NOMO-1 treated with dmso at 0.1 percent for 144 hours (cell line): ENCODE results near the gene PIGP.
"Not testable (repeated sequence)": the region's sequence is repeated elsewhere in the genome, so short reads cannot be mapped to it uniquely, and the experiment has no call there.

Experiments used
- DNase-seq: peaks from one replicate; lab custom pipeline; 2025; ENCODE audit not compliant: unreplicated experiment; lab: John Stamatoyannopoulos, UW

Gene PIGP

DNA sequence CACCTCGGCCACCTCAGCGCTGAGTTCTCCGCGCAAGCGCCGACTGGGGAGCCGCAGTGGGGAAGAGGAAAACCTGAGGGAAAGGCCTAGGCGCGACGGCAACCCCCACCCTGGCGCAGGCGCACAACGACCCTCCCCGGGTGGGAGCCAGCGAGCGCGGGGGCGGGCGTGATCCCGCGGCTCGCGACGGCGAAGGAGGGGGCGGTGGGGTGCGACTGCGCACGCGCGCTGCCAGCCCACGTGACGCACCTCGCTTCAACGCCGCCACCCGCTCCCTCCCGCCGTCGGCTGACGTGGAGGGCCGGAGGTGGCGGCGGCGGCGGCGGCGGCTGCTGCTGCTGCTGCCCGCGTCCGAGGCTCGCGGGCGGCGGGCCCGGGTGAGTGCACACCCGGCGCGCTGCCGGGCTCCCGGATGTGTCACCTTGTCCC lies at the start of gene PIGP, which contains the start of gene TTC3:
Gene PIGP, minus strand, starts transcription at position 84 of the 429 bp plus-strand sequence. CDS start 556 bp downstream, outside the sequence.
Gene TTC3, plus strand, starts transcription at position 267 of the 429 bp plus-strand sequence. CDS start 14,004 bp downstream, outside the sequence.
- peak; percentile 83 for DNase-seq

DNA sequence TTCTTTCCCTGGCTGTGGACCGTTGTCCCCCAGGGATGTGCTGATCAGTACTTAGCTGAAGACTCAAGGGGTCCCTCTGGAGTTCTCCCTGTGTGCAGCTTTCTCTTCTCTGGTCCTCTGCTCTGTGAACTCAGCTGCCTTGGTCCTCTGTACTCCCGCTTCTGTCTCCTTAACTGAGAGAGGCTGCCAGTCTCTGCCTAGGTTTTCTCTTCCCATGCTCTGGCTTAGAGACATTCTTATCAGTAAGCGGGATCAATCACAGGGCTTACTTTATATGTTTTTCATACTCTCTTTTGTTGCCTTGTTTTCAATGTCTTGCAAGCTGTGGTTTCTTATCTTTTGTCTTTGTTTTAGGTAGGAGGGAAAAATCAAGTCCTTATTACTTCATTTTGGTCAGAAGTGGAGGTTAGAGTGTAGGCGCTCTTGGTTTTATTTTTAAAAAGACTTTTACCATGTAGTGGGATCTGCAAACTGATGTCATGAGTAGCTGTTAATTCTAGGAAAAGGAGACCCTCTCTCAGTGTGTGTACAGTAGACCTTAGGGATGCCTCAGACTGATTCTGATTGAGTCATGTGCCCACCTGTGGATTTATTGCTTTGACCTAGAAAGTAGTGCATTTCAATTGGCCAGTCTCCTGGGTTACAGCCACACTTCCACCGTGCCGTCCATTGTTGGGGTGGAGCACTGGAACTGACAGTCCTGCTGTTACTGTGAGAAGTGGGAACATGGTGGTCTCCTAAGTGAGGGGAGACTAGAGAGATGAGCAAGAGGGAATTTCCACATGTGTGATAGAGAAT lies 46.7 kb upstream of the PIGP start:
- DNase-seq = no peak

DNA sequence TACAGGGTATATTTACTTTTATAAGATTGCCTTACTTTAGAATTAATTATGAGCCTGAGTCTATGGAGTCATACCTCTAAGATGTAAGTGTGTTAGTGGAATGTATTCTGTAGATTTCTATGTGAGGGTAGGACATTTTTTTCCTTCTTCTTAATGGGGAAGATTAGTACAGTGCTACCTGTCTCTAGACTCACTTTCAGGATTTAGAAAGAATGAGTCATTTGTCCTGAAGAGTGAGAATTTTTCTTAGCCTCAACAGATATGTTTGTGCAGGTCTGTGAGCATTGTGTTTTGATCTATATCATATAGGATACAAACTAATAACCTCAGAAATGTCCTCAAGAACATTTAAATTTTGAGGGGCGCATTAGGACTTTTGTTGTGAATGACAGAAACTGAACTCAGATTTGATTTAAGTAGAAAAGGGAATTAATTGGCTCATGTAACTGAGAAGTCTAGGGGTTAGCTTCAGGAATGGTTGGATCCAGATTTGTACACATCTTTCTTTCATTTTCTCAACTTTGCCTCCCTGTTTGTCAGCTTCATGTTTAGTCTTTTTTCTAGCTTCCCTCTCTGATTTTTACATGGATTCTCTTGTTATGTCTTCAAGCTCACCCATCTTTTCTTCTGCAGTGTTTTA lies 45.4 kb upstream of the PIGP start:
- DNase-seq = no peak

DNA sequence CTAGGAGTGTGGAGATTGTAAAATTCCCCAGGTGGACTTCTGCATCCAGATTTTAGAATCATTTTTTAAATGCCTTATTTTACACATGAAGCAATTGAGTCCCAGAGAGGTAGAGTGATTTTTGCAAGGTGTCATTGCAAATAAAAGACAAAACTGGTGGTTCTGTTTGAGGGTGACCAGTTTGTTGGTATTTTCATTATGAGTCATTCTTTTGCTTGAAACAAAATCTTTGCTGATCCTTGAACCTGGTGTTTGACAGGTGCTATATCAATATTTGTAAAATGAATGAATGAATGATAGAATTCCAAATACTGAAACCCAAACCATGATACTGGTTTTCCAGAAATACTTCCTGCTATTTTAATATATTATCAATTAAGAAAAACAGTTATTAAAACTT lies 44.3 kb upstream of the PIGP start:
- no peak for DNase-seq

DNA sequence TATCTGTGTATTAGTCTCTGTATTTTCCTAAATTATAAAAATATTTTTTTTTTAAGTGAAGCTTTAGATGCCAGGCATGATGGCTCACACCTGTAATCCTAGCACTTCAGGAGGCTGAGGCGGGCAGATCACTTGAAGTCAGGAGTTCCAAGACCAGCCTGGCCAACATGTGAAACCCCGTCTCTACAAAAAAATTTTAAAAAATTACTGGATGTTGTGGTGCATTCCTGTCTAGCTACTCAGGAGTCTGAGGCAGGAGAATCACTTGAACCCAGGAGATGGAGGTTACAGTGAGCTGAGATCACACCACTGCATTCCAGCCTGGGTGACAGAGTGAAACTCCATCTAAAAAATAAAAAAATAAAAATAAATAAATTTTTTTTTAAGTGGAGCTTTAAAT lies 43.6 kb upstream of the PIGP start:
- DNase-seq = not testable (repeated sequence)

DNA sequence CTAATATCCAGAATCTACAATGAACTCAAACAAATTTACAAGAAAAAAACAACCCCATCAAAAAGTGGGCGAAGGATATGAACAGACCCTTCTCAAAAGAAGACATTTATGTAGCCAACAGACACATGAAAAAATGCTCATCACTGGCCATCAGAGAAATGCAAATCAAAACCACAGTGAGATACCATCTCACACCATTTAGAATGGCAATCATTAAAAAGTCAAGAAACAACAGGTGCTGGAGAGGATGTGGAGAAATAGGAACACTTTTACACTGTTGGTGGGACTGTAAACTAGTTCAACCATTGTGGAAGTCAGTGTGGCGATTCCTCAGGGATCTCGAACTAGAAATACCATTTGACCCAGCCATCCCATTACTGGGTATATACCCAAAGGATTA lies 41.4 kb upstream of the PIGP start:
- DNase-seq = not testable (repeated sequence)

DNA sequence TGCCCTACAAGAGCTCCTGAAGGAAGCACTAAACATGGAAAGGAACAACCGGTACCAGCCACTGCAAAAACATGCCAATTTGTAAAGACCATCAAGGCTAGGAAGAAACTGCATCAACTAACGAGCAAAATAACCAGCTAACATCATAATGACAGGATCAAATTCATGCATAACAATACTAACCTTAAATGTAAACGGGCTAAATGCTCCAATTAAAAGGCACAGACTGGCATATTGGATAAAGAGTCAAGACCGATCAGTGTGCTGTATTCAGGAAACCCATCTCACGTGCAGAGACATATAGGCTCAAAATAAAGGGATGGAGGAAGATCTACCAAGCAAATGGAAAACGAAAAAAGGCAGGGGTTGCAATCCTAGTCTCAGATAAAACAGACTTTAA lies 38.2 kb upstream of the PIGP start:
- DNase-seq = not testable (repeated sequence)

DNA sequence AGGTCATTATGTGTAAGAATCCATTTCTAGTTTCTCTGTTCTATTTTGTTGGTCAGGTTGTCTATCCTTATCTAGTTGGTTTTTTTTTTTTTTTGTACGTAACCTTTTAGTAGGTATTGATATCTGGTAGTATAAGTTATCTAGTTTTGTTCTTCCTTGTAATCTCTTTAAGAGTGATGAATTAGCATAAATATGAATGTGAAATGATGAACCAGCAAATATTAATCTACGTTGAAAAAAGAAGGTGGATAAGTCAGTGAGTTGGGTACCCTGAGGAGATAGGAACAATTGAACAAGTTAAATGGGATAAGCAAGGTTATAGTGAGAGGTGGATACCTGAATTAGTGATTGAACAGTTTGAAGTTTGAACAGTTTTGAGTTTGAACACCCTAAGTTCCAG lies 34.1 kb upstream of the PIGP start:
- no peak for DNase-seq

DNA sequence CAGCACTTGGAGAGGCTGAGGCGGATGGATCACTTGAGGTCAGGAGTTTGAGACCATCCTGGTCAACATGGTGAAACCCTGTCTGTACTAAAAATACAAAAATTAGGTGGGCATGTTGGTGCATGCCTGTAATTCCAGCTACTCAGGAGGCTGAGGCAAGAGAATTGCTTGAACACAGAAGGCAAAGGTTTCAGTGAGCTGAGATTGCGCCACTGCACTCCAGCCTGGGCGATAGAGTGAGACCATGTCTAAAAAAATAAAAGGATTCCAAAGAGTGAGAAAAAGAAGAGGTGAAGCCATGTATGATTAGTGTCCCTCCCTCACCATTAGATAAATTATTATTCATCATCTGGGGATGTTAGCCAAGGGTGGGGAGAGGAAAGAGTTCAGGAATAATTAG lies 29.9 kb upstream of the PIGP start:
- not testable (repeated sequence) for DNase-seq

DNA sequence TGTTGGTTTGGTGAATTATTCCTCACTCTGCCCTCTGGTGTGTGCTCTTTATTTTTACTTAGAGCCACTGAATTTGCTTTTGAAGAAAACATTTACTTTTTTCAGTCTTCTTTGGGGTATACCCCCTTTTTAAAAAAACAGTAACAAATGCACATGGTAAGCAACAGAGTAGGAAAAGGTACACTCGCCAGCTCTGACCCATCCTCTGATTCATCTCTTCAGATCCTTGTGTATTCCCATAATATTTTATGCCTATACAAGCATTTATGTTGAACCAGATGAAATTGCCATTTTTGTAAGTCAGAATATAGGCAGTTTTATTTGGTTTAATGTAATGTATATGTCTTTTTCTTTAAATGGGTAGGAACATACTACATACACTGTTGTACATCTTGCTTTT lies 28.5 kb upstream of the PIGP start:
- DNase-seq = no peak

DNA sequence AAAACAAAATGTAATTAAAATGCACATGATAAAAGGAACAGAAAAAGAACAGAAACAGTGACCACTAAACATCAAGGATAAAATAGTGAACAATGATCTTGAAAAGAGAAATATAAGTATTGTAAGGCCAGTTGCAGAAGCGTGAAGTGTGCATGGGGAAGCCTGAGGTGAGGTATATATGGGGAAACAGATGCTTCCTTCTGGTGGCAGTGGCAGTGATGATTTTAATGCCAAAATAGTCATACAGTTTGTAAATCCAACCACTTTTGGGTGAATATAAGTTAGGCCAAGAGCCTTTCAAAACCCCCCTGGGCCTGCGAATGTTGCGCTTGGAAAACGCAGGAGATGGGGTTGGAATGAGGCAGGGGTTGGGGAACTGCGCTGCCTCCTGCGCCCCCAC lies 27.4 kb upstream of the PIGP start:
- DNase-seq = no peak

DNA sequence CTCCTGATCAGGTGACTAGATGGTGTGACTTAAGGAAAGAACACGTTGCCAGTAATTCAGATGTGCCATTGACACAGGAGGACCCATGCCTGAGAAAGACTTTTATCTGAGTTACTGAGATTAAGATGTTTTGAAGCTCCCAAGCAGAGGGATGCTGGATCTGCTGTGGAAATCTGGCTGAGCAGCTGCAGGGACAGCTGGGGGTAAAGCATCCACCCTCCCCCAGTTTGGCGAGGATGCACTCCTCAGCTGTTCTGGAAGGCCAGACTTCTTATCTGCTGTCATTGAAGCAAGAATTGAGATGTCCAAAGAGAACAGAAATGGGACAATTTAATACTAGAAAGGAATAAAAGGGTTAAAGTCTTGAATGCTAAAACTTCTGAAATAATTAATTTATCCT lies 25.9 kb upstream of the PIGP start:
- DNase-seq = no peak

DNA sequence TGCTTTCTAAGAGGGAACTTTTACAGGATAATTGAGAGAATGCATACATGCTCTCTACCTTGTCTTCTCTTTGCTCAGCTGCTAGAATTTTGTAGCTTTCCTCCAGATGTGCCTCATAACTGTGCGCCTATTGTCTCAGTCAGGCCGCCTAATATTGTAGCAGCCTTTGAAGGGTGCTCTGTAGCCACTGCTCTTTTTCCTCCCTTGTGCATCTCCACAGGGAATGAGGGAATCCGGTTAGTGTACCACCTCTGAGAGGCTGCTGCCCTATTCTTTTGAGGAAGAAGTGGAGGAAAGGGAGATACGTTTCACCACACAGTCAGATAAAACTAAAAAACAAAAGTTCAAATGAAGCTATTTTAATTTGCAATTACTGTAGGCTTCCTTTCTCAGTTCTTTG lies 22.9 kb upstream of the PIGP start:
- DNase-seq = no peak

DNA sequence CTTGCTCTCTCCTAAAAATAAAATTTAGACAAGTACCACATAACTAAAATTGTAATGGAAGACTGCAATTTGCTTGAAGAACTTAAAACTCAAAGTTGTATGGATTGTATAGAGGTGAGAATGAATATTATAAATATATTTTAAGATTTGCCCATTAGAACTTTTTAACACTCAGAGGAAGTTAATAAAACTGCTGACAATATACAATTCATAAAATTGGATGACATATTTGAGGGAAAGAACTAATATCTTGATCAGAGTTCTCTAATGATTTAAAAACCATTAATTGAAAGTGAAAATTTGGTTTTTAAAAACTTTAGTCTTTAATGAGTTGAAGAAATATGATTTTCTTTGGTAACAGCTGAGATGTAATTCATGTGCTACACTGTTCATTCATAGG lies 21.1 kb upstream of the PIGP start:
- no peak for DNase-seq

DNA sequence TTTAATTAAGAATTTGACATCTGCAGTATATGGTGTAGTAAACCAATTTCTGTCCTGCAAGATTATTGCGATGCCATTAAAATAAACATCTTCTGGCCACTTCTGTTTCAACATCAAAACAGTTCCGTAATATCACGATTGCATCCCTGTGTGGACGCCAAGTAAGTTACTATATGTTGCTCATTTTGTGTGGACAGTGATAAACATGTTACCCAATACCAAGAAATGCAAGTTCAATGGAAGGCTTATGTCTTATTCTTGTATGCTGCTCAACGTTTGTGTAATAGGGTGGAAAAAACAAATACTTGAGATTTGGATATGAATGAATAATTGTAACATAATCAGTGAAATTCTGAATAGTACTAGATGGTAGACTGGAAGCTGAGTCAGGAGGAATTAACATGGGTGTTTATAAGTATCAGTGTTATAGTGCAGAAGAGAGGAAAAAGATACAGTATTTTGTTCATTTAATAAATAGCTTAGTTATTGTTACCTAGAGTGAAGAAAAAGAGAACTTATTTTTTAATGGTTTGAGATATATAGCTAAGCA lies 15.4 kb upstream of the PIGP start:
- no peak for DNase-seq

DNA sequence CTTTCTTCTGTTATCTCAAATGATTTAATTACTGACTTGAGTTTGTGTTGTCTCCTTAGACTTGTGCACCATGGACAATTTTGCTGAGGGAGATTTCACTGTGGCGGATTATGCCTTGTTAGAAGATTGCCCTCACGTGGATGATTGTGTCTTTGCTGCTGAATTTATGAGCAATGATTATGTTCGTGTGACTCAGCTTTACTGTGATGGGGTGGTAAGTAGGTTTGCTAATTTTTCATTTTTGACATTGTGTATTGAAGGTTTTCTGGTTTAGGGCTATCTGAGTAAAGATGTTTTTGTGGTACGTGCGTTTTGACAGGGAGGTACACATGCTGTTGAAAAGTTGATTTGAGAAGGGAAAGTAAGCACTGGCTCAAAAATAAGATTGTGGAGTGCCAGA lies 14.3 kb upstream of the PIGP start:
- DNase-seq = no peak

DNA sequence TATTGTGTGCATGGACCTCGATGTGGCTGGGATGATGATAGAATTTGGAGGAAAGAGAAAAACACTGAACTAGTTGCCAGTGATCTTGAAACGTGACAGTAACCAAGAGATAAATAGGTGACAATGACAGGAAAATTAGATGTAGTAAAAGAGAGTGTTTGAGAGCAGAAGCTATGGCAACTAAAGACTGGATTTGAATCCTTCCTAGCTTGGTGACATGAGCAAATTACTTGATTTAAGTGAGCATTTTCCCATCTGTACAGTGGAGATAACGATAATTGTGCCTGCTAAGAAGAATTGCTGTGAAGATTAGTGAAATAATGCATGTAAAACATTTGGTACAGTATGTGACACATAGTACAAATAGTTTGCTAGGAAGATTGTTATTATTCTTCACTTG lies 12.9 kb upstream of the PIGP start:
- DNase-seq = no peak

DNA sequence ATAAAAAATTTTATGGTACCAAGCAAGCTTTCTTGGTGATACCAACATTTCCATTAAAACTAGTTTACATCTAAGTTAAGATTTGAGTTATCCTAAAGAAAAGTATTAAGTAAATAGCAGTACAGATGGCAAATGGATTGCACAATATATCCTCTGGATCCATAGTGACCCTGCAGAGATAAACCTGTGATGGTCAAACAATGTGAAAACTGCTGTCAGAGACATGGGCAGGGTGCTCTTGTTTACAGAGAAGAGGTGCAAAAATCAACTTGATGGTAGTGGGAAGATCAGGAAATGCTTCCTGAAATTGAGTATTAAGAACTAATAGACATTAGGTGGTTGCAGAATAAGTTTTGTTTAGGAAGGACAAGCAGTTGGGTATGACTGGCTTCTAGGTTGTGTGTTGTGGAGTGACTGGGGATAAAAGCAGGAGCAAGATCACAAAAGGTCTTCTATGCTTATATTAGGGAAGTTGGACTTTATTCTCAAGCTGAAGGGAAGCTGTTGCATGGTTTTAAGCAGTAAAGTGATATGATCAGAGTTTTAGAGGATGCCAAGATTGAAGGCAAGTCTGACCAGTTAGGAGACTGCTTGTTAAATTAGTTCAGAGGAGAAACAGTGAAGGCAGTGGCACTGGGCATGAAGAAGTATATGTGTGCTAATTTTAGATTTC lies 10.1 kb upstream of the PIGP start:
- no peak for DNase-seq

DNA sequence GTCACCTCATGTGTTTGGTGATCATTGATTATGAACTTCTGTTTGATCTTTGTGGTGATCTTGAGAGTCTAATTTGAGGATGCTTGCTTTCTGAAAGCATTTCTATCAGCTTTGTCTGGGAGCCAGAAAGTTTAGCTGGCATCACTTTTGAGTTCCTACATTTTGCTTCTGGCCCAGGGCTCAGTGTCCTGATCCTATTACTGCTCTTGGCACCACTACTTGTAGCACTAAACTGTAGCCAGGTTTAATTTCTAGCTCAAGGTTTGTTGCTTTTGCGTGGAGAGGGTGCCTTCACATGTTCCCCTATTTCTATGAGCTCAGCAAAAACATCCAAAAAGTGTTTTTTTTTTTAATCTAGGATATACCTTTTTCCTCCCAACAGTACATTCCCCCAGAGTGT lies 9.5 kb upstream of the PIGP start:
- DNase-seq = no peak

DNA sequence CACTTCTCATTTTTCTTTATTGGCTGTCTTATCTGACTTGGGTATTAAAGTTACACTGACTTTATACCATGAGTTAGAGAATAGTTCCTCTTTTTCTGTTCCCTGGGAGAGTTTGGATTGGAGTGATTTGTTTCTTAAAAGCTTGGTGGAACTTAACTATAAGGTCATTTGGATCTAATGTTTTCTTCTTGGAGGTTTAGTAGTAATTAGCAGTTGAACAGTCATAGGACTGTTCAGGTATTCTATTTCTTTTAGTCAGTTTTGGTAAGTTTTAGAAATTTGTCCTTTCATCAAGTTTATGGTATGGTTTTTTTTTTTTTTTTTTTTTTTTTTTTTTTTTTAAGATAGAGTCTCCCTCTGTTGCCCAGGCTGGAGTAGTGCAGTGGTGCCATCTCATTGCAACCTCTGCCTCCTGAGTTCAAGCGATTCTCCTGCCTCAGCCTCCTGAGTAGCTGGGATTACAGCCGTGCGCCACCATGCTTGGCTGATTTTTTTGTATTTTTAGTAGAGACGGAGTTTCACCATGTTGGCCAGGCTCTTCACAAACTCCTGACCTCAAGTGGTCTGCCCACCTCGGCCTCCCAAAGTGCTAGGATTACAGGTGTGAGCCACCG lies 6.4 kb upstream of the PIGP start:
- DNase-seq = peak; percentile 8

DNA sequence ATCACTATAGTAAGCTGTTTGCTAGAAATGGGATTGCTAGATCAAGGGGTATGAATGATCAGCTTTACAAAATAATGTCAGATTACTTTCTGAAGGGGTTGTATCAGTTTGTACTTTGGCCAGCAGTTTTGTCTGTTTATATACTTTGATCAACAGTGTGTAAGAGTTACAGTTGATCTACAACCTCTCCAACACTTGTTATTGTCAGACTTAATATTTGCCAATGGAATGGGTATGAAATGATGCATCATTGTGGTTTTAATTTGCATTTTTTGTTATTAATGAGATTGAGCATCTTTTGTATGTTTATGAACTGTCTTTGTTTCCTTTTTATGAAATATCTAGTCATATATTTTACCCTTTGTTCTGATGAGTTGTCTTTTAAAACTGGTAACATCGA lies 4.5 kb upstream of the PIGP start:
- DNase-seq = no peak
